Hepatic stellate cell (primary cell): Measurements from ENCODE around the gene PGBD5.
"Not testable (repeated sequence)": the region's sequence is repeated elsewhere in the genome, so short reads cannot be mapped to it uniquely, and the experiment has no call there.

Source experiments
- DNase-seq: peaks from one replicate; pipeline ENCODE4 v3.0.0; 2011; ENCODE audit warnings: low spot score

The PGBD5 gene, protein sequence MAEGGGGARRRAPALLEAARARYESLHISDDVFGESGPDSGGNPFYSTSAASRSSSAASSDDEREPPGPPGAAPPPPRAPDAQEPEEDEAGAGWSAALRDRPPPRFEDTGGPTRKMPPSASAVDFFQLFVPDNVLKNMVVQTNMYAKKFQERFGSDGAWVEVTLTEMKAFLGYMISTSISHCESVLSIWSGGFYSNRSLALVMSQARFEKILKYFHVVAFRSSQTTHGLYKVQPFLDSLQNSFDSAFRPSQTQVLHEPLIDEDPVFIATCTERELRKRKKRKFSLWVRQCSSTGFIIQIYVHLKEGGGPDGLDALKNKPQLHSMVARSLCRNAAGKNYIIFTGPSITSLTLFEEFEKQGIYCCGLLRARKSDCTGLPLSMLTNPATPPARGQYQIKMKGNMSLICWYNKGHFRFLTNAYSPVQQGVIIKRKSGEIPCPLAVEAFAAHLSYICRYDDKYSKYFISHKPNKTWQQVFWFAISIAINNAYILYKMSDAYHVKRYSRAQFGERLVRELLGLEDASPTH

DNA sequence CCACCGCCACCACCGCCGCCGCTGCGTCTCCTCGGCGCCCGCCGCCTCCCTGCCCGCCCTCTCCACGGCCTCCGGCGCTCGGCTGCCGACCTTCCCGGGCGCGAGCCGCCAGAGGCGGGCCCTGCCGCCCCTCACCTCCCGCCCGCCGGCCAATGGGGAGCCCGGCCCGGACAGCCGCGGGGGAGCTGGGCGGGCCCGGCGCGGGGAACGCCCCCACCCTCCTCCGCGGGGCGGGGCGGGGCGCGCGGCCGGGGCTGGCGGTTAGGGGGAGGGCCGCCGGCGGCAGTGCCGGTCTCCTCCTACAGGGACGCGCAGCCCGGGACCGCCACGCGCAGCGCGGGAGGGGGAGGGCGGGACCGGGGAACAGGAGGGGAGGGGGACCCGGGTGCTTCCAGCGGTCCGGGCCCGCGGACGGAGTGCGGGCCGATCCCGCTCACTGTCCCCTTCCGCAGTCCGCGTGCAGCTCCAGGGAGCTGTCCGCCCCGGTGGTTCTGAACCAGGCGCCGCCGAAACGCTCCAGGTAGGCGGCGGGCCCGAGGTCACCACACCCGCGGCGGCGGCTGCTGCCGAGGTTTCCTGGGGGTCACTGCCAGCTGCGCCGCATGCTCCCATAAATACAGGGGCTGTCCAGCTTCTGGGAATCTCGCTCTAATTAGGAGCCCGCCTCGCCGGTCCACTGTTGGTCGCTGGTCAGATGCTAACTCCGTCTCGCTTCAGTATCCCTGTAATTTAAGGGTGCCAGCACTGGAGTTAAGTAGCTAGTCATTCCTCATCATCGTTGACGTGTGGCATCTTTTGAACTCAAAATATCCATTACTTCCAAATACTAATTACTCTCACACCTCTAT, at the start of gene PGBD5:
Gene PGBD5, minus strand, starts transcription at position 87 of the 848 bp plus-strand sequence. CDS start 404 bp downstream, outside the sequence.
- DNase-seq: peak; percentile 63

DNA sequence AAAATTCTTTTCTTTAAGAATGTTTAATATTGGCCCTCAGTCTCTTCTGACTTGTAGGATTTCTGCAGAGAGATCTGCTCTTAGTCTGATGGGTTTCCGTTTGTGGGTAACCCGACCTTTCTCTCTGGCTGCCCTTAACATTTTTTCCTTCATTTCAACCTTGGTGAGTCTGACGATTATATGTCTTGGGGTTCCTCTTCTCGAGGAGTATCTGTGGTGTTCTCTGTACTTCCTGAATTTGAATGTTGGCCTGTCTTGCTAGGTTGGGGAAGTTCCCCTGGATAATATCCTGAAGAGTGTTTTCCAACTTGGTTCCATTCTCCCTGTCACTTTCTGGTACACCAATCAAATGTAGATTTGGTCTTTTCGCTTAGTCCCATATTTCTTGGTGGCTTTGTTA, 48.8 kb upstream of the PGBD5 start:
- DNase-seq: not testable (repeated sequence)

DNA sequence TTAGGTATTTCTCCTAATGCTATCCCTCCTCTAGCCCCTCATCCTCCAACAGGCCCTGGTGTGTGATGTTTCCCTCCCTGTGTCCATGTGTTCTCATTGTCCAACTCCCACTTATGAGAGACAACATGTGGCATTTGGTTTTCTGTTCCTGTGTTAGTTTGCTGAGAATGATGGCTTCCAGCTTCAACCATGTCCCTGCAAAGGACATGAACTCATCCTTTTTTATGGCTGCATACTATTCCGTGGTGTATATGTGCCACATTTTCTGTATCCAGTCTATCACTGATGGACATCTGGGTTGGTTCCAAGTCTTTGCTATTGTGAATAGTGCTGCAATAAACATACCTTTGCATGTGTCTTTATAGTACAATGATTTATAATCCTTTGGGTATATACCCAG, 44.6 kb upstream of the PGBD5 start:
- not testable (repeated sequence) for DNase-seq

DNA sequence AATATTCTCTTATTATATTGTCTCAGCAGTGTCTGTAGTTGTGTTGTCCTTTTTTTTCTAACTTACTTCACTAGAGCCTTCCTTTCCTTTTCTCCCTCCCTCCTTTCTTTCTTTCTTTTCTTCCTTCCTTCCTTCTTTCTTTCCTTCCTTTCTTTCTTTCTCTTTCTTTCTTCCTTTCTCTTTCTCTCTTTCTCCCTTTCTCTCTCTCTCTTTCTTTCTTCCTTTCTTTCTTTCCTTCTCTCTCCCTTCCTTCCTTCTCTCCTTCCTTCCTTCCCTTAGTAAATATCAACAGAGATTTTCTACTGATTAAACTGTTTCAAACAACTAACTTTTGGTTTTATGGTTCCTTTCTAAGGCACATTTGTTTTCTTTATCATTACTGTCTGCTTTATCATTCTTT, 43.1 kb upstream of the PGBD5 start:
- DNase-seq: no peak

DNA sequence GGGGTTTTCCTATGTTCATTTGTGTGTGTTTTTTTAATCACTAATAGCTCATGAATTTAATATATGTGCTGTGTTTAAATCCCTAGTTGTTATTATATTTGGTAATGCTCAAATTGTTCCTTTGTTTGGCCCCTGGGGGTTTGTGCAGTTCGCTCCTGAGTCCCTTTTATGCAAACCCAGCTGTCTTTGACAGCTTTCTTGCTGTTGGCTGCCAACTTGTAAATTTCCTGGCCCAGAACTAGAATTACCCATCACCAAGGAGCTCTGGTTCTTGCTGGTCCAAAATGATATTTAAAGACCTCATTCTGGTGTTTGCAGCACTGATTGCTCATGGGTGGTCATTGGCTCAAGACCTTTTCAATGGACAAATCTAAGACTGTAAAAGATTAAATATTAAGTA, 39.6 kb upstream of the PGBD5 start:
- DNase-seq: no peak

GRCh38 chr1:230464671-230465070, 38.5 kb upstream of the PGBD5 start:
- no peak for DNase-seq

GRCh38 chr1:230463760-230464159, 37.6 kb upstream of the PGBD5 start:
- no peak for DNase-seq

DNA sequence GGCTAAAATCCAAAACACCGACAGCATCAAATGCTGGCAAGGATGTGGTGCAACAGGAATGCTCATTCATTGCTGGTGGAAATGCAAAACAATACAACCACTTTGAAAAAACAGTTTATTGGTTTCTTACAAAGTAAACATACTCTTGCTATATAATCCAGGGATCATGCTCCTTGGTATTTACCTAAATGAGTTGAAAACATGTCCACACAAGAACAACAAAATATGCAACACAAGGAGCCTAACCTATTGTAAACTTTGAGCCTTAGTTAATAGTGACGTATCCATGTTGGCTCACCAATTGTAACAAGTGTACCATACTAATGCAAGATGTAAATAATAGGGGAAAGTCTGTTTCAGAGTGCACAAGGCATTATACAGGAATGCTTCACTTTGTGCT, 37.2 kb upstream of the PGBD5 start:
- DNase-seq: no peak

DNA sequence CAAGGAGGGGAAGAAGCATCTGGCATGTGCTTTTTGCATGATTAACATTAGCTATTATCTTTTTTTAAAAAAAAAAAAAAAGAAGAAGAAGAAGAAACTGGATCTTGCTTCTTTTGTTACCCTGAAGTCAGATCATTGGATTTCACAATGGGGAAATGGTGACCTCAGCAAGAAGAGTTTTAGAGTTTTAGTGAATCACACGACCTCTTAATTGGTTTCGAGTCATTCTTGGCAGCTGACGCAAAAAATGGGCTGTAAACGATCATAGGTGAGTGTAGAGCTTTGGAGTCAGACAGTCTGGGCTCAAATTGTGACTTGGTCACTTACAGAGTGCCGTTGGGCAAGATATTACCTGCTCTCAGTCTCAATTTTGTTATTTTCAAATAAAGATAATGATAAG, 33.3 kb upstream of the PGBD5 start:
- DNase-seq: no peak

- no peak for DNase-seq
Measured at GRCh38 chr1:230458509-230458908, 32.4 kb upstream of the PGBD5 start.

DNA sequence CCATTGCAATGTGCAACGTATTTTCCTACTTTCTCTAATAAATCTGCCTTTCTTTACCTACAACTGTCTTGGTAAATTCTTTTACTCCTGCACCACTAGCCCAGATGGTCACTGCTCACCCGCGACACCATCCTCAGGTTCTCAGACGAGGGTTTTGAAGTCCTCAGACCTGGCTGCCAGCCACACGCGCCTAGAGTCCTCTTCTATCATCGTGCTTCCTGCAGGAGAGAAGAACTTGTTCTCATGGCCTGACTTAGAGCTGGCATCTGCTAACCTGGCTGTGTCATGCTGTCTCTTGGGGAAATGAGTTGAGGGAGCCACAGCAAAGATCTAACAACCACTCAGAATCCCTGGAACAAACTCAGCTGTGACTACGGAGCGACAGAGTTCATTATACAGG, 30.3 kb upstream of the PGBD5 start:
- no peak for DNase-seq

- DNase-seq: no peak
Measured at GRCh38 chr1:230455291-230455690, 29.2 kb upstream of the PGBD5 start.

DNA sequence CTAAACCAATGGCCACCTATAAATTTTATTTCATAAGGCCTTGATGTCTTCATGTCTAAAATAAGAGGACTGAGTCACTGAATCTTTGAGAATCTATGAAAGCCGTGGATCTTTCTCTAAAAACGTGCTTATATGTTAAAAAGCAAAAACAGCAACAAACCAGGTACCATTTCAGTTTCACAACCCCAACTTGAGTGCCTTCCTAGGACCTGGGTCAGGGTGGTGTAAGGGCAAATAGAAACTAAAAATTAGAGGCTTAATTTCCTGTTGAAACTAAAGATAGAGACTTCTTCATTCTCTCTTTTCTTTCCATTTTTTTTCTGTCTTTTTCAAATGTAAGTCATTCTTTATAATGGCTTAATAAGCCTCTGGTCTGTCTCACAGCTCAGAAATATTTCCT, 27.2 kb upstream of the PGBD5 start:
- DNase-seq: no peak

- DNase-seq: no peak
Measured at GRCh38 chr1:230441183-230442029, 15.3 kb upstream of the PGBD5 start.

- no peak for DNase-seq
Measured at GRCh38 chr1:230435108-230435507, 9.0 kb upstream of the PGBD5 start.

DNA sequence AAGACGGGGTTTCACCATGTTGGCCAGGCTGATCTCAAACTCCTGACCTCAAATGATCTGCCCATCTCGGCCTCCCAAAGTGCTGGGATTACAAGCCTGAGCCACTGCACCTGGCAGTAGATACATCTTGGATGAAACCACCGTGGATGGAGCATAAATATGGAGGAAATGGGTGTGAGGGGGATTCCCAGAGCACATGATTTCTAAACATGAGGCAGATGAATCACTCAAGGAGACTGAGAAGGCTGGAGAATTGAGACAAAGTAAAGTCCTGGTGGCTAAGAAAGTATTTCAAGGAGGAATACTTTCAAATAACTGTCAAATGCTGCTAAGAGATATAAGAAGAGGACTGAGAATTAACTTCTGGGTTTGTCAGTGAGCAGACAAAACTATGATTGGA, 5.4 kb upstream of the PGBD5 start:
- no peak for DNase-seq

GRCh38 chr1:230430499-230430898, 4.4 kb upstream of the PGBD5 start:
- DNase-seq: no peak

DNA sequence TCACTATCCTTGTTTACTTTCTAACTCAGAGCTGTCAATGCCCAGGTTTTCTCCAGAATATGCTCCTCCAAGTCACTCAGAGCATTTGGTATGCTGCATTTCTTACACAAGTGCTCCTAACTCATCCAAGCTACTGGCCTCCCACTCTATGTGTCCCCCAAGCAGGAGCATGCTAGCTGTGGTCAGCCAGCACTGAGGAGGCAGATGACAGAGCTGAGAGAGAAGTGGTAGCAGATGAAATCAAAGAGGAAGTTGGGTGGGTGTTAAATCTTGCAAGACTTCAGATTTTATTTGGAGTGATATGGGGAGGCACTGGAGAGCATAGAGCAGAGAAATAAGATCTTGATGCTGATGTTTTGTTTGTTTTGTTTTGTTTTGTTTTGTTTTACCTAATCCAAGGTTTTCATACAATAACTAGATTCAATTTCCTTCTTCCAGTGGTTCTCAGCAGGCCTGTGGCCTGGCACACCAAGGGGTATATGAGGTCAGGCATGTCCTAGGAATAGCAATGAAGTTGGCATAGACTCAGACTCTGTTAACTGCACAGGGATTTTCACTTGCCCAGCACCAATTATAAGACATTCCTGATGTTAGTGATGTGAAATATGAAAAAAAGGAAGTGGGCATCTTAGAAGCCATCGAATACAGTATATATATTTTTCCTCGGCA, 3.1 kb upstream of the PGBD5 start:
- no peak for DNase-seq

DNA sequence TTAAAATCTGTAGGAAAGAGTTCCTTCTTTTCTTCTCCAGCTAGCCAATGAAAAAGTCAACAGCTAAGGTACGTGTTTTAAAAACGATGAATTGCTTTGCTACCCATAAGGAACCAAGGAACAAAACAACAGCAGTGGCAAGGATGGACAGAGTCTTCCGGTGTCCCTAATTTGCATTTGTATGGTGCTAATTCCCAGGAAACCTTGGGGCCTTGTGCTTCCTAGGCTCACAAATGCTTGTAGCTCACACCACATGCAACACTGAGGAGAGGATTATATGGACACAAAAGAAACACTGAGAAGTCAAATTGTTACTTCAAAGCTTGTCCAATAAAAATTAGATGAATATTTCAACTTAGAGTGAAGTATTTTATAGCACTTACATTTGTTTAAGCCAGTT, 1.8 kb upstream of the PGBD5 start:
- DNase-seq: no peak

GRCh38 chr1:230427094-230427876, 1.2 kb upstream of the PGBD5 start:
- no peak for DNase-seq
